Measurements from ENCODE around the gene ERO1B. TPM values are rescaled to one million over a fixed set of nuclear protein-coding genes. Genes with fewer than 3 reads are reported as not detected.

The ERO1B gene
- total and polyA plus RNA-seq, 2 donors (not counting 1 experiment from before 2014, with no cell fraction given) = 2.2 to 5.0 TPM

GRCh38 chr1:236220473-236220872 lies 61.3 kb downstream of the ERO1B start:
- Histone ChIP-seq H3K79me2 (ENCODE audit: control insufficient read depth, insufficient read depth, low read length) (no peaks in the 10 kb centered on the region), H3K27me3 (ENCODE audit: control insufficient read depth, insufficient read depth, low read length) (no peaks in the 10 kb centered on the region), H3K4me2 (ENCODE audit: extremely low read depth, insufficient read depth, low read length) (no peak overlapping the region), H4K20me1 (ENCODE audit: control insufficient read depth, extremely low read depth, insufficient read depth, low read length) (no peaks in the 10 kb centered on the region), H3K4me1 (ENCODE audit: control insufficient read depth, extremely low read depth, insufficient read depth, low read length) (no peaks in the 10 kb centered on the region), H3K27ac (ENCODE audit: insufficient read depth, low read length) (no peak overlapping the region), H3K36me3 (ENCODE audit: control insufficient read depth, insufficient read depth, low read length) (no peaks in the 10 kb centered on the region), H2AFZ (ENCODE audit: low read length) (no peak overlapping the region), H3K9me3 (ENCODE audit: control insufficient read depth, insufficient read depth, low read depth, low read length) (no peaks in the 10 kb centered on the region), H3K4me3 (replicated peaks in 1 of 4; ENCODE audit: control extremely low read depth in 1 of 4, insufficient read depth in 1 of 4, low read depth in 3 of 4, low read length in 4 of 4) (no peak overlapping the region), H3K9ac (ENCODE audit: insufficient read depth, low read length) (no peak overlapping the region)
- TF ChIP-seq EZH2 (IDR thresholded peaks at IDR 0.05; ENCODE audit: low read length, missing control alignments) (no peak), CTCF (conservative IDR thresholded peaks at IDR 0.05 in 1 of 2, IDR thresholded peaks at IDR 0.05 in 1 of 2; ENCODE audit: low read depth in 1 of 2, low read length in 2 of 2) (no peak)
- no peak for DNase-seq (ENCODE audit: low read depth in 2 of 2)

GRCh38 chr1:236214761-236215160 lies 67.0 kb downstream of the ERO1B start:
- DNase-seq (ENCODE audit: low read depth in 2 of 2) = no peak
- Histone ChIP-seq H3K4me2 (ENCODE audit: extremely low read depth, insufficient read depth, low read length) (no peak overlapping the region), H3K9me3 (ENCODE audit: control insufficient read depth, insufficient read depth, low read depth, low read length) (no peaks in the 10 kb centered on the region), H3K79me2 (ENCODE audit: control insufficient read depth, insufficient read depth, low read length) (no peaks in the 10 kb centered on the region), H3K36me3 (ENCODE audit: control insufficient read depth, insufficient read depth, low read length) (no peaks in the 10 kb centered on the region), H2AFZ (ENCODE audit: low read length) (no peak overlapping the region), H3K27ac (ENCODE audit: insufficient read depth, low read length) (no peak overlapping the region), H4K20me1 (ENCODE audit: control insufficient read depth, extremely low read depth, insufficient read depth, low read length) (no peaks in the 10 kb centered on the region), H3K4me1 (ENCODE audit: control insufficient read depth, extremely low read depth, insufficient read depth, low read length) (no peaks in the 10 kb centered on the region), H3K9ac (ENCODE audit: insufficient read depth, low read length) (no peak overlapping the region), H3K4me3 (replicated peaks in 1 of 4; ENCODE audit: control extremely low read depth in 1 of 4, insufficient read depth in 1 of 4, low read depth in 3 of 4, low read length in 4 of 4) (no peak overlapping the region), H3K27me3 (ENCODE audit: control insufficient read depth, insufficient read depth, low read length) (no peaks in the 10 kb centered on the region)
- no peak for TF ChIP-seq CTCF (conservative IDR thresholded peaks at IDR 0.05 in 1 of 2, IDR thresholded peaks at IDR 0.05 in 1 of 2; ENCODE audit: low read depth in 1 of 2, low read length in 2 of 2)
- TF ChIP-seq EZH2 (IDR thresholded peaks at IDR 0.05; ENCODE audit: low read length, missing control alignments) = no peak

GRCh38 chr1:236213534-236213933 lies 68.2 kb downstream of the ERO1B start:
- no peak overlapping the region for H2AFZ ChIP-seq (ENCODE audit: low read length)
- H3K9ac ChIP-seq (ENCODE audit: insufficient read depth, low read length) = no peak overlapping the region
- no peaks in the 10 kb centered on the region for H3K4me1 ChIP-seq (ENCODE audit: control insufficient read depth, extremely low read depth, insufficient read depth, low read length)
- H3K27ac ChIP-seq (ENCODE audit: insufficient read depth, low read length) = no peak overlapping the region
- TF ChIP-seq EZH2 (IDR thresholded peaks at IDR 0.05; ENCODE audit: low read length, missing control alignments) = no peak
- no peak for TF ChIP-seq CTCF (conservative IDR thresholded peaks at IDR 0.05 in 1 of 2, IDR thresholded peaks at IDR 0.05 in 1 of 2; ENCODE audit: low read depth in 1 of 2, low read length in 2 of 2)
- no peaks in the 10 kb centered on the region for H3K79me2 ChIP-seq (ENCODE audit: control insufficient read depth, insufficient read depth, low read length)
- H3K4me3 ChIP-seq (replicated peaks in 1 of 4; ENCODE audit: control extremely low read depth in 1 of 4, insufficient read depth in 1 of 4, low read depth in 3 of 4, low read length in 4 of 4) = no peak overlapping the region
- H4K20me1 ChIP-seq (ENCODE audit: control insufficient read depth, extremely low read depth, insufficient read depth, low read length) = no peaks in the 10 kb centered on the region
- no peak for DNase-seq (ENCODE audit: low read depth in 2 of 2)
- H3K27me3 ChIP-seq (ENCODE audit: control insufficient read depth, insufficient read depth, low read length) = no peaks in the 10 kb centered on the region
- H3K9me3 ChIP-seq (ENCODE audit: control insufficient read depth, insufficient read depth, low read depth, low read length) = no peaks in the 10 kb centered on the region
- no peak overlapping the region for H3K4me2 ChIP-seq (ENCODE audit: extremely low read depth, insufficient read depth, low read length)
- H3K36me3 ChIP-seq (ENCODE audit: control insufficient read depth, insufficient read depth, low read length) = no peaks in the 10 kb centered on the region

Data from fibroblast of lung (primary cell).